RWPE2 (cell line): ENCODE data around the gene FUT9.
"Not testable (repeated sequence)": the region's sequence is repeated elsewhere in the genome, so short reads cannot be mapped to it uniquely, and the experiment has no call there.

Source experiments
- ATAC-seq: fragments of 200-7000 bp; cut with Tn5 transposase; 3 replicates; pipeline ENCODE4 v1.9.1; 2021; ENCODE audit warnings: low read depth
- DNase-seq: peaks from one replicate; pipeline ENCODE4 v3.0.0-alpha.2; 2020; ENCODE audit warnings: low spot score
- H3K27ac ChIP-seq: fragments of 450-650 bp; 2 replicates; pipeline ENCODE4 v1.5.1; 2017; ENCODE audit warnings: mild to moderate bottlenecking; ENCODE audit not compliant: poor library complexity, severe bottlenecking
- H3K27me3 ChIP-seq: fragments of 250-450 bp; sonication (Bioruptor Pico); 2 replicates; pipeline ENCODE4 v1.5.1; 2021; ENCODE audit warnings: mild to moderate bottlenecking, moderate library complexity; ENCODE audit not compliant: insufficient read depth, poor library complexity, severe bottlenecking
- H3K36me3 ChIP-seq: fragments of 250-450 bp; sonication (Bioruptor Pico); 2 replicates; pipeline ENCODE4 v1.5.1; 2020; ENCODE audit warnings: low read depth, mild to moderate bottlenecking, moderate library complexity
- H3K4me1 ChIP-seq: fragments of 250-450 bp; sonication (Bioruptor Pico); 2 replicates; pipeline ENCODE4 v1.5.1; 2021; ENCODE audit warnings: mild to moderate bottlenecking, moderate library complexity; ENCODE audit not compliant: insufficient read depth, poor library complexity, severe bottlenecking
- H3K4me3 ChIP-seq: fragments of 250-450 bp; sonication (Bioruptor Pico); 2 replicates; pipeline ENCODE4 v1.5.1; 2021; ENCODE audit warnings: mild to moderate bottlenecking, moderate library complexity; ENCODE audit not compliant: severe bottlenecking
- H3K9me3 ChIP-seq: fragments of 250-450 bp; sonication (Bioruptor Pico); 2 replicates; pipeline ENCODE4 v1.5.1; 2021; ENCODE audit warnings: mild to moderate bottlenecking, moderate library complexity; ENCODE audit not compliant: severe bottlenecking
- TF ChIP-seq, protein P1 (sequence below): fragments of 450-650 bp; IDR thresholded peaks from one replicate; pipeline ENCODE4 v1.5.1; 2017; ENCODE audit warnings: mild to moderate bottlenecking, moderate library complexity; ENCODE audit not compliant: poor library complexity, severe bottlenecking

FUT9 gene

DNA sequence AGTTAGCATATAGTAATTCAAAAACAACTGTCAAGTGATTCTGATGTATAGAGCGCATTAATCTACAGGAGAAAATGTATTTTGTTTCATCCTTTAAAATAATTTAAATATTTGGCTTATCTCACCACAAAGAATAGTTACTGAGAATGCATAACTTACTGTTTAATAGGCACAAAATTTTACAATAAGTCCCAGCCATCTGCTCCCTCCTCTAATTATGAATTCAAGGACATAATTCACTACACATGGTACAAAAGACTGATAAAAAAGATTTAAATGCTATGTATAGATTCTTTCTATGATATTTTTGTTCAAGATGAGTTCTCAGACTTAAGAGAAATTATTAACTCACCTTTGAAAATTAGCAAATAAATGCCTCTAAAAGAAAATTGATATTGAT lies 242.0 kb downstream of the FUT9 start:
- ATAC-seq, result no peak
- Histone ChIP-seq H3K27me3 (no peaks in the 10 kb centered on the region), H3K4me3 (no peak overlapping the region), H3K36me3 (no peaks in the 10 kb centered on the region), H3K4me1 (no peaks in the 10 kb centered on the region), H3K27ac (no peak overlapping the region), H3K9me3 (no peaks in the 10 kb centered on the region)
- DNase-seq, result no peak
- TF ChIP-seq, protein P1, sequence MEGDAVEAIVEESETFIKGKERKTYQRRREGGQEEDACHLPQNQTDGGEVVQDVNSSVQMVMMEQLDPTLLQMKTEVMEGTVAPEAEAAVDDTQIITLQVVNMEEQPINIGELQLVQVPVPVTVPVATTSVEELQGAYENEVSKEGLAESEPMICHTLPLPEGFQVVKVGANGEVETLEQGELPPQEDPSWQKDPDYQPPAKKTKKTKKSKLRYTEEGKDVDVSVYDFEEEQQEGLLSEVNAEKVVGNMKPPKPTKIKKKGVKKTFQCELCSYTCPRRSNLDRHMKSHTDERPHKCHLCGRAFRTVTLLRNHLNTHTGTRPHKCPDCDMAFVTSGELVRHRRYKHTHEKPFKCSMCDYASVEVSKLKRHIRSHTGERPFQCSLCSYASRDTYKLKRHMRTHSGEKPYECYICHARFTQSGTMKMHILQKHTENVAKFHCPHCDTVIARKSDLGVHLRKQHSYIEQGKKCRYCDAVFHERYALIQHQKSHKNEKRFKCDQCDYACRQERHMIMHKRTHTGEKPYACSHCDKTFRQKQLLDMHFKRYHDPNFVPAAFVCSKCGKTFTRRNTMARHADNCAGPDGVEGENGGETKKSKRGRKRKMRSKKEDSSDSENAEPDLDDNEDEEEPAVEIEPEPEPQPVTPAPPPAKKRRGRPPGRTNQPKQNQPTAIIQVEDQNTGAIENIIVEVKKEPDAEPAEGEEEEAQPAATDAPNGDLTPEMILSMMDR, result no peak

DNA sequence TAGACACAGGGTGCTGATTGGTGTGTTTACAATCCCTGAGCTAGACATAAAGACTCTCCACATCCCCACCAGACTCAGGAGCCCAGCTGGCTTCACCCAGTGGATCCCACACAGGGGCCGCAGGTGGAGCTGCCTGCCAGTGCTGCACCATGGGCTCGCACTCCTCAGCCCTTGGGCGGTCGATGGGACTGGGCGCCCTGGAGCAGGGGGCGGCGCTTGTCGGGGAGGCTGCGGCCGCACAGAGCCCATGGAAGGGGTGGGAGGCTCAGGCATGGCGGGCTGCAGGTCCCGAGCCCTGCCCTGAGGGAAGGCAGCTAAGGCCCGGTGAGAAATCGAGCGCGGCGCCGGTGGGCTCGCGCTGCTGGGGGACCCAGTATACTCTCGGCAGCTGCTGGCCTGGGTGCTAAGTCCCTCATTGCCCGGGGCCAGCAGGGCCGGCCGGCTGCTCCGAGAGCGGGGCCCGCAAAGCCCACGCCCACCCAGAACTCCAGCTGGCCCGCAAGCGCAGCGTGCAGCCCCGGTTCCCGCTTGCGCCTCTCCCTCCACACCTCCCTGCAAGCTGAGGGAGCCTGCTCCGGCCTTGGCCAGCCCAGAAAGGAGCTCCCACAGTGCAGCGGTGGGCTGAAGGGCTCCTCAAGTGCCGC lies 245.1 kb downstream of the FUT9 start:
- not testable (repeated sequence) for H3K36me3 ChIP-seq, DNase-seq, ATAC-seq, H3K4me3 ChIP-seq, H3K9me3 ChIP-seq, H3K27me3 ChIP-seq, H3K4me1 ChIP-seq, H3K27ac ChIP-seq
